Osteoblast (primary cell): ENCODE results near the gene NTSR1. TPM values are rescaled to one million over a fixed set of nuclear protein-coding genes. Genes with fewer than 3 reads are reported as not detected.
A peak's percentile ranks its signal among the peaks of the same experiment; 100 is the strongest.

Experiments
- DNase-seq: peaks from one replicate; pipeline ENCODE4 v3.0.0; 2011; ENCODE audit warnings: low spot score, mixed read lengths; ENCODE audit not compliant: insufficient read length; ENCODE audit errors: missing footprints
- H2AFZ ChIP-seq: 2 replicates; pipeline ENCODE4 v1.6.0; 2011; ENCODE audit warnings: mild to moderate bottlenecking, low read length
- H3K27ac ChIP-seq: 2 replicates; pipeline ENCODE4 v1.5.1; 2011; ENCODE audit warnings: mild to moderate bottlenecking, low read depth, low read length, moderate library complexity
- H3K27me3 ChIP-seq: 2 replicates; pipeline ENCODE4 v1.6.0; 2012; ENCODE audit warnings: mild to moderate bottlenecking, control low read depth, inconsistent platforms, low read length, moderate library complexity; ENCODE audit not compliant: insufficient read depth
- H3K36me3 ChIP-seq: 2 replicates; pipeline ENCODE4 v1.5.1; 2011; ENCODE audit warnings: mild to moderate bottlenecking, low read length, control low read depth, moderate library complexity; ENCODE audit not compliant: insufficient read depth
- H3K4me1 ChIP-seq: 2 replicates; pipeline ENCODE4 v1.5.1; 2011; ENCODE audit warnings: mild to moderate bottlenecking, low read length, control low read depth, moderate library complexity; ENCODE audit not compliant: insufficient read depth
- H3K4me2 ChIP-seq: 2 replicates; pipeline ENCODE4 v1.6.0; 2011; ENCODE audit warnings: mild to moderate bottlenecking, low read length; ENCODE audit not compliant: insufficient read depth
- H3K4me3 ChIP-seq: fragments of 200-600 bp; sonication (generic); 3 replicates; pipeline ENCODE4 v1.5.1; 2012; ENCODE audit warnings: mild to moderate bottlenecking, low read length, inconsistent platforms; ENCODE audit not compliant: insufficient read depth
- H3K79me2 ChIP-seq: 2 replicates; pipeline ENCODE4 v1.6.0; 2012; ENCODE audit warnings: mild to moderate bottlenecking, low read length, control low read depth, inconsistent platforms; ENCODE audit not compliant: insufficient read depth
- H3K9me3 ChIP-seq: 2 replicates; pipeline ENCODE4 v1.5.1; 2011; ENCODE audit warnings: low read depth, low read length, control low read depth
- H4K20me1 ChIP-seq: 2 replicates; pipeline ENCODE4 v1.6.0; 2012; ENCODE audit warnings: mild to moderate bottlenecking, low read length, control low read depth; ENCODE audit not compliant: insufficient read depth
- total RNA-seq: library from RNA; depleted of rRNA; stranded (reverse); fragments of >200 nt; gene quantifications from 2 replicates; pipeline ENCODE4 v1.2.3, GENCODE V29; 2012
- TF ChIP-seq, protein P1 (sequence below): IDR thresholded peaks from 2 replicates; pipeline ENCODE4 v1.5.1; 2011; ENCODE audit warnings: mild to moderate bottlenecking, low read depth, low read length, moderate library complexity; ENCODE audit errors: extremely low read depth

NTSR1 gene
- total RNA-seq, 1 donor: not detected

DNA sequence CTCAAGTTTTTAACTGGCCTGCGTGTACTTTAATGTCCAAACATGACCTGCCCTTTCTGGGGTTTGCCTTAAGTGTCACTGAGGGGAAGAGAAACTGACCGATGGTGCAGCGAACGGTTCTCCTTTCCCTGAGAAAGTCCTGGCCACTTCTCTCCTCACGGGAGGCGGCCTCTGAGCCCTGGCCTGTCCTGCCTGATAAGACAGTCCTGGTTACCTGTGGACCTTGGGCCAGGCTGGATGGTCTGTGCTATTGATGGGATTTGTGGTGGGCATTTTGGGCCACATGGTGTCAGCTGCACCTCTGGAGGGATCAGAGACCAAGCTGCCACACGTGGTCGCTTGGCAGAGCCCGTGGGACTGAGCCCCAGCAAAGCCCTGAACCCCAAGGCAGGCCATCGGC is 11.6 kb upstream of the NTSR1 start:
- no peaks in the 10 kb centered on the region for H3K9me3 ChIP-seq
- H3K4me1 ChIP-seq: no peaks in the 10 kb centered on the region
- TF ChIP-seq, protein P1, sequence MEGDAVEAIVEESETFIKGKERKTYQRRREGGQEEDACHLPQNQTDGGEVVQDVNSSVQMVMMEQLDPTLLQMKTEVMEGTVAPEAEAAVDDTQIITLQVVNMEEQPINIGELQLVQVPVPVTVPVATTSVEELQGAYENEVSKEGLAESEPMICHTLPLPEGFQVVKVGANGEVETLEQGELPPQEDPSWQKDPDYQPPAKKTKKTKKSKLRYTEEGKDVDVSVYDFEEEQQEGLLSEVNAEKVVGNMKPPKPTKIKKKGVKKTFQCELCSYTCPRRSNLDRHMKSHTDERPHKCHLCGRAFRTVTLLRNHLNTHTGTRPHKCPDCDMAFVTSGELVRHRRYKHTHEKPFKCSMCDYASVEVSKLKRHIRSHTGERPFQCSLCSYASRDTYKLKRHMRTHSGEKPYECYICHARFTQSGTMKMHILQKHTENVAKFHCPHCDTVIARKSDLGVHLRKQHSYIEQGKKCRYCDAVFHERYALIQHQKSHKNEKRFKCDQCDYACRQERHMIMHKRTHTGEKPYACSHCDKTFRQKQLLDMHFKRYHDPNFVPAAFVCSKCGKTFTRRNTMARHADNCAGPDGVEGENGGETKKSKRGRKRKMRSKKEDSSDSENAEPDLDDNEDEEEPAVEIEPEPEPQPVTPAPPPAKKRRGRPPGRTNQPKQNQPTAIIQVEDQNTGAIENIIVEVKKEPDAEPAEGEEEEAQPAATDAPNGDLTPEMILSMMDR: no peak
- no peak overlapping the region for H3K4me3 ChIP-seq
- no peak overlapping the region for H3K4me2 ChIP-seq
- H4K20me1 ChIP-seq: no peaks in the 10 kb centered on the region
- no peak overlapping the region for H2AFZ ChIP-seq
- DNase-seq: peak; percentile 73
- H3K27ac ChIP-seq: no peak overlapping the region
- no peaks in the 10 kb centered on the region for H3K79me2 ChIP-seq
- H3K36me3 ChIP-seq: no peaks in the 10 kb centered on the region
- peaks cover 38% of the 10 kb centered on the region for H3K27me3 ChIP-seq

DNA sequence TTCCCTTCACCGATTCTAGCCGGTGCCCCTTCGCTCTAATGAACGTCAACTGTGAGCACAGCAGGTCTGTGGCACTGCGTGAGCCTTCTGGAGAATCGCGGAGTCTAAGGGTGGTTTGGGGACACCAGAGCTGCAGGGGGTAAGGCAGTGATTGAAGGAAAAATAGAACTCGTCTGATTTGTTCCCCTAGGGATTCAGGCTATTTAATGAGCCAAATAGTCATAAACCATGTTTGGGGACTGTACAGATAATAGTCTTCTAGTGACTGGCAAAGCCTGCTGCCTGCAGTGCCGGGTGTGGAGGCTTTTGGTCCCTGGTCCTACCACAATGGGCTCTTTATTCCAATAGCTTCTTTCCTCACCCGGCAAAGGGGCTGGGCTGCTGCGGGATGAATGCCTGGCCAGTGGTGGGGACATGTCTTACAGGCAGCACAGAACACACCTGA is 11.1 kb upstream of the NTSR1 start:
- Histone ChIP-seq H3K9me3 (no peaks in the 10 kb centered on the region), H3K79me2 (no peaks in the 10 kb centered on the region), H4K20me1 (no peaks in the 10 kb centered on the region), H3K27ac (no peak overlapping the region), H3K4me3 (no peak overlapping the region), H2AFZ (no peak overlapping the region), H3K36me3 (no peaks in the 10 kb centered on the region), H3K27me3 (peaks cover 34% of the 10 kb centered on the region), H3K4me2 (no peak overlapping the region), H3K4me1 (no peaks in the 10 kb centered on the region)
- no peak for DNase-seq
- TF ChIP-seq, protein P1: no peak

DNA sequence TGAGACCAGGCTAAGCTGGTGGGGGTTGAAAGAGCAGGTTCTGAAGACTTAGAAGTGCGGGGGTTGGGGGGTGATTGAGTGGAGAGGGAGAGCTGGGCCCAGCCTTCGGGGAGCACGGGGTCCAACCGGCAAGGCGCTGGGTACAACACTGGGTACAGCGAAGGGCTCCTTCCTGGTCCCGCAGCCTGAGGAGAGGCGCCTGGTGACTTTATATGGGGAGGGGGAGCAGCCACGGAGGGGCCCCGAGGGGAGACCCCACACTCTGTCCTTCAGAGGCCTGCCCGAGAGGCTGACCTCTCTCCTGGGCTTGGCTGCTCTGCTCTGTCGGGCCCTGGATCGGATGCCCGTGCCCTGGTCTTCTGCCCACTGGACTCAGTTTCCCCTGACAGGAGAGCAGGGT is 10.4 kb upstream of the NTSR1 start:
- TF ChIP-seq, protein P1: no peak
- Histone ChIP-seq H2AFZ (no peak overlapping the region), H3K4me3 (no peak overlapping the region), H3K9me3 (no peaks in the 10 kb centered on the region), H3K4me1 (no peaks in the 10 kb centered on the region), H3K36me3 (no peaks in the 10 kb centered on the region), H3K79me2 (no peaks in the 10 kb centered on the region), H3K27ac (no peak overlapping the region), H3K4me2 (no peak overlapping the region), H4K20me1 (no peaks in the 10 kb centered on the region), H3K27me3 (peaks cover 34% of the 10 kb centered on the region)
- DNase-seq: no peak

DNA sequence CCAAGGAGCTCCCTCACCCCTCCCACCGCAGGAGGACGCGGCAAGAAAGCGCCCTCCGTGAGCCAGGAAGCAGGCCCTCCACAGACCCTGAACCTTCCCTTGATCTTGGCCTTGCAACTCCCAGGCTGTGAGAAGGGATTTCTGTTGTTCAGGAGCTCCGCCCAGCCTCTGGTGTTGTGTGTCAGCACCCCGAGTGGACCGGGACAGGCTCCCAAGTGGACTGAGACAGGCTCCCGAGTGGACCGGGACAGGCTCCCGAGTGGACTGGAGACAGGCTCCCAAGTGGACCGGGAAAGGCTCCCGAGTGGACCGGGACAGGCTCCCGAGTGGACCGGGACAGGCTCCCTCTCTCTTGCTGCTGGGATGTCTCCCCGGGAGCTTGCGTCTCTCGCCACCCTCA is 9.3 kb upstream of the NTSR1 start:
- H3K4me1 ChIP-seq: peaks cover 8% of the 10 kb centered on the region
- DNase-seq: no peak
- TF ChIP-seq, protein P1: no peak
- no peaks in the 10 kb centered on the region for H4K20me1 ChIP-seq
- no peak overlapping the region for H3K4me3 ChIP-seq
- no peaks in the 10 kb centered on the region for H3K36me3 ChIP-seq
- H2AFZ ChIP-seq: no peak overlapping the region
- no peak overlapping the region for H3K27ac ChIP-seq
- H3K9me3 ChIP-seq: no peaks in the 10 kb centered on the region
- no peaks in the 10 kb centered on the region for H3K79me2 ChIP-seq
- no peak overlapping the region for H3K4me2 ChIP-seq
- peaks cover 31% of the 10 kb centered on the region for H3K27me3 ChIP-seq
